Pancreas (tissue), 10 donors: ENCODE measurements around the gene PAPOLA. TPM values are rescaled to one million over a fixed set of nuclear protein-coding genes. Genes with fewer than 3 reads are reported as not detected.

Experiments
- ATAC-seq, 4 donors: fragments of 200-7000 bp; cut with Tn5 transposase; one replicate each; pipeline versions ENCODE4 v1.8.0 to v1.9.1; 2020; ENCODE audit warnings: mild to moderate bottlenecking in 4 of 4, moderate library complexity in 4 of 4
- DNase-seq, 6 donors: peaks; one replicate each; pipeline ENCODE4 v3.0.0-alpha.2; 2020
- FAIRE-seq: peaks from 2 replicates; lab custom pipeline; 2012; peaks lifted over from hg19 to GRCh38; lab: Jason Lieb, UNC
- H3K27ac ChIP-seq, 4 donors: fragments of 200-600 bp; sonication (generic); 1 replicate in 3 of 4; 2 replicates in 1 of 4; pipeline versions ENCODE4 v1.5.0 to v1.8.0; 2020
- H3K27me3 ChIP-seq, 4 donors: fragments of 200-600 bp; one replicate each; pipeline ENCODE4 v1.8.0; 2021
- H3K36me3 ChIP-seq, 3 donors: fragments of 200-600 bp; sonication (generic) in 1 of 3; one replicate each; pipeline versions ENCODE4 v1.5.0 to v1.8.0; 2020 to 2021
- H3K4me1 ChIP-seq, 3 donors: fragments of 200-600 bp; one replicate each; pipeline ENCODE4 v1.8.0; 2021
- H3K4me3 ChIP-seq, 4 donors: fragments of 200-600 bp; sonication (generic) in 2 of 4; one replicate each; pipeline versions ENCODE4 v1.5.0 to v1.8.0; 2020 to 2021
- H3K9me3 ChIP-seq, 4 donors: fragments of 200-600 bp; one replicate each; pipeline ENCODE4 v1.8.0; 2021
- CTCF ChIP-seq, 4 donors: fragments of 200-600 bp; sonication (generic) in 3 of 4; IDR thresholded peaks; one replicate each; pipeline versions ENCODE4 v1.5.0 to v1.8.0; 2021; ENCODE audit warnings: antibody characterized with exemption in 4 of 4
- WGBS, 2 donors: extraction: QIAGEN DNeasy Blood & Tissue Kit; methylation state at CpG; one replicate each; pipeline ENCODE4 v1.1.7; 2013; 5-methylcytosine and 5-hydroxymethylcytosine counted together
- intact Hi-C, 3 donors: fragments of 100-400 bp; cut with DNase I; formaldehyde crosslinking; loops; one replicate each; pipeline versions ENCODE4 v1.11.1 to v1.14.2; 2022
- polyA plus RNA-seq, 2 donors: library from polyadenylated mRNA; stranded (reverse); fragments of 200-250 nt; gene quantifications; one replicate each; pipeline ENCODE4 v1.2.3, GENCODE V29; 2013
- total RNA-seq, 6 donors: library from RNA; stranded (reverse); fragmentation: NEBNext Ultra II Directional in 4 of 6; extraction: Animal tissue kit (Norgen Biotek cat#: 25700) in 4 of 6; gene quantifications; one replicate each; pipeline versions ENCODE4 v1.2.1 to v1.2.4, GENCODE V29; 2021 to 2023
- donor health status: healthy with polysubstance abuse.
- donor health status: DM: no; HTN: no; CAD: no; lungs with moderate emphysema.
- donor health status: DM: no; HTN: no; CAD: no.
- donor health status: control.
- donor health status: control.
- donor health status: Bipolar disorder and iron deficiency.
- donor health status: DM: yes; HTN: yes; CAD: no.
- donor health status: DM: no; HTN: no; CAD: no.
- donor health status: DM: no; HTN: no; CAD: no.
- donor health status: DM: yes; HTN: yes; CAD: no.

PAPOLA gene
- total and polyA plus RNA-seq, 8 donors = 47.6 to 130 (median 78.6) TPM

GRCh38 chr14:96486705-96487104 is 15.5 kb upstream of the PAPOLA start:
- FAIRE-seq = no peak
- Histone ChIP-seq H3K27ac (no peak overlapping the region), H3K36me3 (no peaks in the 10 kb centered on the region), H3K4me3 (no peak overlapping the region), H3K27me3 (no peaks in the 10 kb centered on the region), H3K9me3 (no peaks in the 10 kb centered on the region), H3K4me1 (no peaks in the 10 kb centered on the region)
- intact Hi-C loops = no loop called here
- no peak for DNase-seq
- 60 to 73% methylated on average over 4 of the region's 4 CpGs for WGBS, 2 donors
- ATAC-seq = no peak
- TF ChIP-seq CTCF (IDR thresholded peaks at IDR 0.05) = no peak

- Histone ChIP-seq H3K4me3 (no peak overlapping the region), H3K4me1 (no peaks in the 10 kb centered on the region), H3K9me3 (no peaks in the 10 kb centered on the region), H3K27ac (no peak overlapping the region), H3K27me3 (no peaks in the 10 kb centered on the region), H3K36me3 (no peaks in the 10 kb centered on the region)
- 74 to 78% methylated on average over 4 of the region's 4 CpGs for WGBS, 2 donors
- DNase-seq = no peak
- intact Hi-C loops = no loop called here
- TF ChIP-seq CTCF (IDR thresholded peaks at IDR 0.05) = no peak
- ATAC-seq = no peak
- FAIRE-seq = no peak
Observed at GRCh38 chr14:96489327-96489726, 12.9 kb upstream of the PAPOLA start.

DNA sequence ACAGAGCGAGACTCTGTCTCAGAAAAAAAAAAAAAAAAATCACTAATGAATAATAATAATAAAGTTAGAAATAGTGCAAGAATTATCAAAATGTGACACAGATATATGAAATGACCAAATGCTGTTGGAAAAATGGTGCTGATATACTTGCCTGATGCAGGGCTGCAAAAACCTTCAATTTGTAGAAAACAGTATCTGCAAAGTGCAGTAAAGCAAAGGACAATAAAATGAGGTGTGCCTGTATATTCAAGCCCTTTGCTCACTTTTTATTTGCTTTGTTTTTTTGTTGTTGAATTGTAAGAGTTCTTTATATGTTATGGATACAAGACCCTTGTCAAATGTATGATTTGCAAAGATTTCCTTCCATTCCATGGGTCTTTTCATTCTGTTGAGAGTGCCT is 9.0 kb upstream of the PAPOLA start:
- Histone ChIP-seq H3K4me3 (no peak overlapping the region), H3K9me3 (no peaks in the 10 kb centered on the region), H3K36me3 (no peaks in the 10 kb centered on the region), H3K4me1 (no peaks in the 10 kb centered on the region), H3K27ac (no peak overlapping the region), H3K27me3 (no peaks in the 10 kb centered on the region)
- no peak for TF ChIP-seq CTCF (IDR thresholded peaks at IDR 0.05)
- ATAC-seq = no peak
- no peak for DNase-seq
- intact Hi-C loops = no loop called here
- 100% methylated on average over 1 of the region's 1 CpG for WGBS, 2 donors
- FAIRE-seq = no peak

GRCh38 chr14:96494331-96494730 is 7.9 kb upstream of the PAPOLA start:
- FAIRE-seq = no peak
- no peaks in the 10 kb centered on the region for H3K9me3 ChIP-seq
- intact Hi-C loops = no loop called here

More at GRCh38 chr14:96494331-96494730, 7.9 kb upstream of the PAPOLA start:
- Histone ChIP-seq H3K4me1 (no peaks in the 10 kb centered on the region), H3K36me3 (no peaks in the 10 kb centered on the region), H3K4me3 (no peak overlapping the region), H3K27ac (no peak overlapping the region), H3K27me3 (no peaks in the 10 kb centered on the region)
- TF ChIP-seq CTCF (IDR thresholded peaks at IDR 0.05) = no peak
- ATAC-seq (no peak), DNase-seq (no peak)
- WGBS, 2 donors = 89 to 93% methylated on average over 3 of the region's 3 CpGs
